ENCODE measurements around the gene FADS6. TPM values are rescaled to one million over a fixed set of nuclear protein-coding genes. Genes with fewer than 3 reads are reported as not detected.

Gene FADS6
- total RNA-seq, 1 experiment from 2014 or later = not detected

DNA sequence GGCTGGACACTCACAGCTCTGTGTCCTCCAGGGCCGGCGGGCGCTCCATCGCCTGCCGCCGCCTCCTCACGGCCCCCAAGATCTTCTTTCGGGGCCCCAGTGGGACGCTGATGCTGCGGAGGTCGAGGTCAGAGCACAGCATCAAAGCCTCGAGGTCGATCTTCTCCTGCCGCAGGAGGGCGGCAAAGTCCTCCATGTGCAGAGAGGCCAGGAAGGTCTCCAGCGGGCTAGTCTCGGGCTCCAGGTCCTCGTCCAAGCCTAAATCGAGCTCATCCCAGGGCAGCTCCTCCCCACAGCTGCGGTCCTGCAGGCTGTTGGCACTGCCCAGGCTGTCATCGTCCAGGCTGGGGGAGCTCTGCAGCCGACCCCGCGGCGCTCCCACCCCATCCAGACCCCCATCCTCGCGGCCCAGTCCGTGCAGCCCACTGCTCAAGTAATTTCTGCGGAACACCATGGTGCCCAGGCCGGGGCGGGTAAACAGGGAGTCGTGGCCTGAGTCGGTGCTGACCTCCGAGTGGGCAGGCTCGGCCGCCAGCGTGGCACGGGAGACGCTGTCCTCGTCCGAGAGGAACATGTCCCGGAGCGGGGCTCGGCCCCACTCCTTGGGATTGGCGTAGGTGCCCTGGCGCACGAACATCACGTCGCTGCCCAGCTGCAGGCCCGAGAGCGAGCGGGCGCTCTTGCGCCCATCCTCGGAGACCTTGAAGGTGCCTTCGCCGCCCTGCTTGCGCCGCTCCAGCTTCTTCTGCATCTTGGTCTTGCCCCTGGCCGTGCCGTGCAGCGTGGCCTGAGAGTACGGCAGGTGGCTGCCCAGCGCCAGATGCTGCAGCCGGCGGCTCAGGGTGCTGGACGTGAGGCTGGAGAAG is 26.2 kb upstream of the FADS6 start:
- Histone ChIP-seq H2AFZ (ENCODE audit: low read length) (no peak overlapping the region), H3K79me2 (ENCODE audit: low read length) (no peaks in the 10 kb centered on the region), H3K27me3 (ENCODE audit: low read length) (peaks cover 23% of the 10 kb centered on the region), H3K4me3 (ENCODE audit: low read length) (no peak overlapping the region), H3K36me3 (ENCODE audit: low read depth, low read length) (no peaks in the 10 kb centered on the region), H3K9me3 (ENCODE audit: low read length) (no peaks in the 10 kb centered on the region), H4K20me1 (ENCODE audit: low read length) (no peaks in the 10 kb centered on the region), H3K4me1 (ENCODE audit: insufficient read depth, low read length) (no peaks in the 10 kb centered on the region; the same call in 1 of the 2 replicates), H3K4me2 (ENCODE audit: low read length) (no peak overlapping the region), H3K9ac (ENCODE audit: low read length) (no peak overlapping the region), H3K27ac (ENCODE audit: low read length) (no peak overlapping the region), H3F3A (ENCODE audit: low read length, unreplicated experiment) (no peaks in the 10 kb centered on the region), H3K9me2 (replicated peaks; ENCODE audit: low read length) (no peaks in the 10 kb centered on the region)
- POLR2A ChIA-PET (ENCODE audit: unreplicated experiment) = no interaction called here
- DNase-seq = no peak
- CTCF ChIA-PET = no interaction called here
- ATAC-seq = no peak
- no TSS peak for BruUV-seq (replicated peaks)
- TF ChIP-seq, protein P1, sequence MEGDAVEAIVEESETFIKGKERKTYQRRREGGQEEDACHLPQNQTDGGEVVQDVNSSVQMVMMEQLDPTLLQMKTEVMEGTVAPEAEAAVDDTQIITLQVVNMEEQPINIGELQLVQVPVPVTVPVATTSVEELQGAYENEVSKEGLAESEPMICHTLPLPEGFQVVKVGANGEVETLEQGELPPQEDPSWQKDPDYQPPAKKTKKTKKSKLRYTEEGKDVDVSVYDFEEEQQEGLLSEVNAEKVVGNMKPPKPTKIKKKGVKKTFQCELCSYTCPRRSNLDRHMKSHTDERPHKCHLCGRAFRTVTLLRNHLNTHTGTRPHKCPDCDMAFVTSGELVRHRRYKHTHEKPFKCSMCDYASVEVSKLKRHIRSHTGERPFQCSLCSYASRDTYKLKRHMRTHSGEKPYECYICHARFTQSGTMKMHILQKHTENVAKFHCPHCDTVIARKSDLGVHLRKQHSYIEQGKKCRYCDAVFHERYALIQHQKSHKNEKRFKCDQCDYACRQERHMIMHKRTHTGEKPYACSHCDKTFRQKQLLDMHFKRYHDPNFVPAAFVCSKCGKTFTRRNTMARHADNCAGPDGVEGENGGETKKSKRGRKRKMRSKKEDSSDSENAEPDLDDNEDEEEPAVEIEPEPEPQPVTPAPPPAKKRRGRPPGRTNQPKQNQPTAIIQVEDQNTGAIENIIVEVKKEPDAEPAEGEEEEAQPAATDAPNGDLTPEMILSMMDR (conservative IDR thresholded peaks at IDR 0.05; ENCODE audit: low read depth, low read length) = no peak
- TF ChIP-seq EZH2phosphoT487 (IDR thresholded peaks at IDR 0.05; ENCODE audit: borderline replicate concordance, low read length) = no peak
- intact Hi-C loops (cut with micrococcal nuclease) = no loop called here

- Histone ChIP-seq H3K4me1 (ENCODE audit: insufficient read depth, low read length) (no peaks in the 10 kb centered on the region; the same call in 1 of the 2 replicates), H3F3A (ENCODE audit: low read length, unreplicated experiment) (no peaks in the 10 kb centered on the region), H3K9me3 (ENCODE audit: low read length) (no peaks in the 10 kb centered on the region), H3K27ac (ENCODE audit: low read length) (no peak overlapping the region), H3K9ac (ENCODE audit: low read length) (no peak overlapping the region), H3K36me3 (ENCODE audit: low read depth, low read length) (no peaks in the 10 kb centered on the region), H3K4me3 (ENCODE audit: low read length) (no peak overlapping the region), H3K4me2 (ENCODE audit: low read length) (no peak overlapping the region), H3K9me2 (replicated peaks; ENCODE audit: low read length) (no peaks in the 10 kb centered on the region), H3K27me3 (ENCODE audit: low read length) (peaks cover 15% of the 10 kb centered on the region), H4K20me1 (ENCODE audit: low read length) (no peaks in the 10 kb centered on the region), H3K79me2 (ENCODE audit: low read length) (no peaks in the 10 kb centered on the region), H2AFZ (ENCODE audit: low read length) (no peak overlapping the region)
- TF ChIP-seq EZH2 (IDR thresholded peaks at IDR 0.05; ENCODE audit: low read length, unreplicated experiment) = no peak
- TF ChIP-seq, protein P1 (conservative IDR thresholded peaks at IDR 0.05; ENCODE audit: low read depth, low read length) = no peak
- TF ChIP-seq EZH2phosphoT487 (IDR thresholded peaks at IDR 0.05; ENCODE audit: borderline replicate concordance, low read length) = no peak
- ChIA-PET CTCF (no interaction called here), POLR2A (ENCODE audit: unreplicated experiment) (no interaction called here)
- intact Hi-C loops (cut with micrococcal nuclease) = no loop called here
- no peak for DNase-seq
- no TSS peak for BruUV-seq (replicated peaks)
- ATAC-seq = no peak
Measured at GRCh38 chr17:74918906-74919305, 25.5 kb upstream of the FADS6 start.

DNA sequence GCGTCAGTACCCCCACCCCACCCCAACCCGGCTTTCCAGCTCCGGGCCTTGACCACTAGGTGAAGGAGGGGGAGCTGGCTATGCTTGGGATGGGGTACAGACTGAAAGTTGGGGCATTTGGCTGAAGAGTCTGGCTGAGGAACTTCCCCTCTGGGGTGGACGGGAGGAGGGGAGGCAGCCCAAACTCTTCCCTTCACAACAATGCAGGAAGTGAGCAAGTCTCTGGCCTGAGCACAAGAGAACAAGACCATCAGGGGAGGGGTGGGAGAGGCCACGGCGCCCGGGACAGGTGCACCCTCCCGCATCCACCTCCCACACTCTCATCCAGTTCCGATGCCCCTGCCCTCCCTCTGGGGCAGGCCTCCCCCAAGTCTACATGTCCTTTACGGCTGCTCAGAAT is 24.0 kb upstream of the FADS6 start:
- TF ChIP-seq EZH2phosphoT487 (IDR thresholded peaks at IDR 0.05; ENCODE audit: borderline replicate concordance, low read length) (no peak), EZH2 (IDR thresholded peaks at IDR 0.05; ENCODE audit: low read length, unreplicated experiment) (no peak)
- TF ChIP-seq, protein P1 (conservative IDR thresholded peaks at IDR 0.05; ENCODE audit: low read depth, low read length) = no peak
- no peaks in the 10 kb centered on the region for H3K4me1 ChIP-seq (ENCODE audit: insufficient read depth, low read length)
- no TSS peak for BruUV-seq (replicated peaks)
- H3K9ac ChIP-seq (ENCODE audit: low read length) = no peak overlapping the region
- POLR2A ChIA-PET (ENCODE audit: unreplicated experiment) = no interaction called here
- H3K4me3 ChIP-seq (ENCODE audit: low read length) = no peak overlapping the region
- H3F3A ChIP-seq (ENCODE audit: low read length, unreplicated experiment) = no peaks in the 10 kb centered on the region
- no peaks in the 10 kb centered on the region for H3K36me3 ChIP-seq (ENCODE audit: low read depth, low read length)
- no peak overlapping the region for H3K4me2 ChIP-seq (ENCODE audit: low read length)
- no peaks in the 10 kb centered on the region for H4K20me1 ChIP-seq (ENCODE audit: low read length)
- DNase-seq (no peak), ATAC-seq (peak; percentile 26; the same call in 1 of the 2 replicates)
- CTCF ChIA-PET = interaction anchor here (0.6 kb wide), 1 partner anchor 115 kb away, joined by 4 read pairs; no protein-coding TSS in a partner anchor
- H3K27me3 ChIP-seq (ENCODE audit: low read length) = peaks cover 2% of the 10 kb centered on the region; the same call in 1 of the 2 replicates
- no peak overlapping the region for H3K27ac ChIP-seq (ENCODE audit: low read length)
- H2AFZ ChIP-seq (ENCODE audit: low read length) = no peak overlapping the region
- no peaks in the 10 kb centered on the region for H3K9me3 ChIP-seq (ENCODE audit: low read length)
- H3K79me2 ChIP-seq (ENCODE audit: low read length) = no peaks in the 10 kb centered on the region
- intact Hi-C loops (cut with micrococcal nuclease) = no loop called here
- H3K9me2 ChIP-seq (replicated peaks; ENCODE audit: low read length) = no peaks in the 10 kb centered on the region

Measured in PC-3 (cell line).